GM19238 (cell line): ENCODE results near the gene CAMK2D.
A peak's percentile ranks its signal among the peaks of the same experiment; 100 is the strongest.

Experiments used
- DNase-seq: peaks from one replicate; pipeline ENCODE4 v3.0.0; 2011; ENCODE audit warnings: low spot score; ENCODE audit not compliant: insufficient read length

Gene CAMK2D

GRCh38 chr4:113763029-113763285, 1.4 kb upstream of the CAMK2D start:
- no peak for DNase-seq

- DNase-seq = peak; percentile 74
Measured at GRCh38 chr4:113762186-113763028, 869 bp upstream of the CAMK2D start.

- DNase-seq = peak; percentile 37
Measured at GRCh38 chr4:113760795-113761619, 531 bp downstream of the CAMK2D start.

GRCh38 chr4:113760094-113760794, 1.3 kb downstream of the CAMK2D start:
- no peak for DNase-seq

- no peak for DNase-seq
Measured at GRCh38 chr4:113759696-113760093, 1.8 kb downstream of the CAMK2D start.

GRCh38 chr4:113758372-113758771, 3.2 kb downstream of the CAMK2D start:
- DNase-seq = no peak

GRCh38 chr4:113757486-113757885, 4.1 kb downstream of the CAMK2D start:
- DNase-seq = no peak

GRCh38 chr4:113756005-113756410, 5.5 kb downstream of the CAMK2D start:
- DNase-seq = no peak

- no peak for DNase-seq
Measured at GRCh38 chr4:113750734-113751133, 10.8 kb downstream of the CAMK2D start.

GRCh38 chr4:113750296-113750695, 11.2 kb downstream of the CAMK2D start:
- DNase-seq = no peak

GRCh38 chr4:113749178-113749577, 12.4 kb downstream of the CAMK2D start:
- DNase-seq = no peak

GRCh38 chr4:113747949-113748348, 13.6 kb downstream of the CAMK2D start:
- DNase-seq = no peak

- DNase-seq = no peak
Measured at GRCh38 chr4:113745711-113746110, 15.8 kb downstream of the CAMK2D start.

- DNase-seq = no peak
Measured at GRCh38 chr4:113744667-113745240, 16.8 kb downstream of the CAMK2D start.

GRCh38 chr4:113743690-113744089, 17.8 kb downstream of the CAMK2D start:
- no peak for DNase-seq

- no peak for DNase-seq
Measured at GRCh38 chr4:113742643-113743042, 18.9 kb downstream of the CAMK2D start.

- no peak for DNase-seq
Measured at GRCh38 chr4:113741956-113742355, 19.6 kb downstream of the CAMK2D start.

- DNase-seq = no peak
Measured at GRCh38 chr4:113740857-113741379, 20.6 kb downstream of the CAMK2D start.

GRCh38 chr4:113739197-113739596, 22.3 kb downstream of the CAMK2D start:
- DNase-seq = no peak

GRCh38 chr4:113738251-113738650, 23.3 kb downstream of the CAMK2D start:
- no peak for DNase-seq

GRCh38 chr4:113733685-113734084, 27.9 kb downstream of the CAMK2D start:
- no peak for DNase-seq
